Uterus (tissue), 4 donors: ENCODE measurements around the gene MLH1. TPM values are rescaled to one million over a fixed set of nuclear protein-coding genes. Genes with fewer than 3 reads are reported as not detected.

ENCODE experiments used
- DNase-seq, 2 donors: peaks; one replicate each; pipeline ENCODE4 v3.0.0-alpha.2; 2019 to 2020
- H3K27ac ChIP-seq, 2 donors: fragments of 200-600 bp; sonication (generic); 1 replicate in 1 of 2; 2 replicates in 1 of 2; pipeline ENCODE4 v1.5.1; 2016 to 2018
- H3K27me3 ChIP-seq, 2 donors: fragments of 200-600 bp; sonication (generic); one replicate each; pipeline ENCODE4 v1.5.1; 2018 to 2019; ENCODE audit warnings: control low read depth in 1 of 2
- H3K36me3 ChIP-seq, 2 donors: fragments of 200-600 bp; sonication (generic); one replicate each; pipeline ENCODE4 v1.5.1; 2019; ENCODE audit warnings: control low read depth in 1 of 2
- H3K4me1 ChIP-seq, 2 donors: fragments of 200-600 bp; sonication (generic); one replicate each; pipeline ENCODE4 v1.5.1; 2018 to 2019; ENCODE audit warnings: control low read depth in 1 of 2
- H3K4me3 ChIP-seq, 2 donors: fragments of 200-600 bp; sonication (generic); 1 replicate in 1 of 2; 2 replicates in 1 of 2; pipeline ENCODE4 v1.5.1; 2018 to 2019; ENCODE audit warnings: mild to moderate bottlenecking in 1 of 2
- H3K9me3 ChIP-seq, 2 donors: fragments of 200-600 bp; sonication (generic); one replicate each; pipeline ENCODE4 v1.5.1; 2019; ENCODE audit warnings: control low read depth in 1 of 2
- POLR2A ChIP-seq, 2 donors: fragments of 450-650 bp; IDR thresholded peaks; one replicate each; pipeline ENCODE4 v1.6.1; 2016; ENCODE audit warnings: antibody characterized with exemption in 2 of 2, mild to moderate bottlenecking in 1 of 2, moderate library complexity in 1 of 2
- intact Hi-C: fragments of 100-400 bp; cut with DNase I; formaldehyde crosslinking; loops from one replicate; pipeline ENCODE4 v1.15.1; 2023; ENCODE audit warnings: low total_unique reads
- total RNA-seq, 4 donors: library from RNA; depleted of rRNA in 3 of 4; stranded (reverse); fragments of >200 nt in 3 of 4; gene quantifications; one replicate each; pipeline versions ENCODE4 v1.1.0 to v1.2.4, GENCODE V29; 2014 to 2023
- TF ChIP-seq, protein P1 (sequence below), 4 experiments: fragments of 200-600 bp in 2 of 4; fragments of 450-650 bp in 2 of 4; sonication (generic) in 2 of 4; IDR thresholded peaks; one replicate each; pipeline ENCODE4 v1.5.1; 2016 to 2019; ENCODE audit warnings: antibody characterized with exemption in 4 of 4, mild to moderate bottlenecking in 2 of 4, moderate library complexity in 1 of 4
- donor health status: DM: yes; HTN: yes; CAD: no.

Gene MLH1
- total RNA-seq, 4 donors from 2014 or later = 5.9 to 64.3 (median 24.4) TPM

DNA sequence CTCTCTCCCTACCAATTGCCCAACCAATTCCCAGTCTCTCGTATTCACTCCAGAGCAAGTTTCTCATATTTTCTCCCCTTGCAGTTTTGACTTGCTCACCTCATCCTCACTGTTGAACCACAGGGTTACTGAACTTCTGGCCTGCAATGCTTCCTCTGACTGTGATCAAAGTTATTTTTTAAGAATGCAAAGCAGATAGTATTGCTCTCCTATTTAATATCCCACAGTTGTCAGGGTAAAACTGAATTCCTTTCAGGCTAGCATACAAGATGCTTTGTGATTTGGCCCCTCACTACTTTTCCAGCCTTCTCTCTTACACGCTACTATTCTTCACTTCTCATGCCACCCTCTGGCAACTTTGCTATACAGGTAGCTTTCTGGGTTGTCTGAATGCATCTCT is 100.2 kb downstream of the MLH1 start:
- intact Hi-C loops = no loop called here
- H3K27me3 ChIP-seq = no peaks in the 10 kb centered on the region
- H3K4me1 ChIP-seq = no peaks in the 10 kb centered on the region
- TF ChIP-seq POLR2A (IDR thresholded peaks at IDR 0.05) = no peak
- TF ChIP-seq, protein P1, sequence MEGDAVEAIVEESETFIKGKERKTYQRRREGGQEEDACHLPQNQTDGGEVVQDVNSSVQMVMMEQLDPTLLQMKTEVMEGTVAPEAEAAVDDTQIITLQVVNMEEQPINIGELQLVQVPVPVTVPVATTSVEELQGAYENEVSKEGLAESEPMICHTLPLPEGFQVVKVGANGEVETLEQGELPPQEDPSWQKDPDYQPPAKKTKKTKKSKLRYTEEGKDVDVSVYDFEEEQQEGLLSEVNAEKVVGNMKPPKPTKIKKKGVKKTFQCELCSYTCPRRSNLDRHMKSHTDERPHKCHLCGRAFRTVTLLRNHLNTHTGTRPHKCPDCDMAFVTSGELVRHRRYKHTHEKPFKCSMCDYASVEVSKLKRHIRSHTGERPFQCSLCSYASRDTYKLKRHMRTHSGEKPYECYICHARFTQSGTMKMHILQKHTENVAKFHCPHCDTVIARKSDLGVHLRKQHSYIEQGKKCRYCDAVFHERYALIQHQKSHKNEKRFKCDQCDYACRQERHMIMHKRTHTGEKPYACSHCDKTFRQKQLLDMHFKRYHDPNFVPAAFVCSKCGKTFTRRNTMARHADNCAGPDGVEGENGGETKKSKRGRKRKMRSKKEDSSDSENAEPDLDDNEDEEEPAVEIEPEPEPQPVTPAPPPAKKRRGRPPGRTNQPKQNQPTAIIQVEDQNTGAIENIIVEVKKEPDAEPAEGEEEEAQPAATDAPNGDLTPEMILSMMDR (IDR thresholded peaks at IDR 0.05) = no peak
- DNase-seq = no peak
- no peaks in the 10 kb centered on the region for H3K36me3 ChIP-seq
- H3K4me3 ChIP-seq = no peak overlapping the region
- H3K9me3 ChIP-seq = no peaks in the 10 kb centered on the region
- no peak overlapping the region for H3K27ac ChIP-seq

GRCh38 chr3:37094636-37095035 is 101.3 kb downstream of the MLH1 start:
- H3K9me3 ChIP-seq = no peaks in the 10 kb centered on the region
- H3K27ac ChIP-seq = no peak overlapping the region
- no peaks in the 10 kb centered on the region for H3K4me1 ChIP-seq
- intact Hi-C loops = no loop called here
- H3K36me3 ChIP-seq = no peaks in the 10 kb centered on the region
- H3K27me3 ChIP-seq = no peaks in the 10 kb centered on the region
- TF ChIP-seq, protein P1 (IDR thresholded peaks at IDR 0.05) = no peak
- TF ChIP-seq POLR2A (IDR thresholded peaks at IDR 0.05) = no peak
- no peak overlapping the region for H3K4me3 ChIP-seq
- no peak for DNase-seq

GRCh38 chr3:37096288-37096687 is 103.0 kb downstream of the MLH1 start:
- Histone ChIP-seq H3K9me3 (no peaks in the 10 kb centered on the region), H3K4me3 (no peak overlapping the region), H3K4me1 (no peaks in the 10 kb centered on the region), H3K27ac (peak overlapping the region; percentile 41 to 45), H3K36me3 (no peaks in the 10 kb centered on the region), H3K27me3 (no peaks in the 10 kb centered on the region)
- intact Hi-C loops = no loop called here
- DNase-seq = no peak
- TF ChIP-seq, protein P1 (IDR thresholded peaks at IDR 0.05) = no peak
- no peak for TF ChIP-seq POLR2A (IDR thresholded peaks at IDR 0.05)

GRCh38 chr3:37096975-37097374 is 103.7 kb downstream of the MLH1 start:
- H3K27me3 ChIP-seq = no peaks in the 10 kb centered on the region
- no peak for DNase-seq
- H3K4me1 ChIP-seq = no peaks in the 10 kb centered on the region
- H3K4me3 ChIP-seq = no peak overlapping the region
- H3K9me3 ChIP-seq = no peaks in the 10 kb centered on the region
- TF ChIP-seq POLR2A (IDR thresholded peaks at IDR 0.05) = no peak
- TF ChIP-seq, protein P1 (IDR thresholded peaks at IDR 0.05) = no peak
- intact Hi-C loops = no loop called here
- no peaks in the 10 kb centered on the region for H3K36me3 ChIP-seq
- H3K27ac ChIP-seq = peak overlapping the region in 1 of 2 donors; percentile 45

- Histone ChIP-seq H3K36me3 (no peaks in the 10 kb centered on the region), H3K4me3 (no peak overlapping the region), H3K9me3 (no peaks in the 10 kb centered on the region), H3K4me1 (no peaks in the 10 kb centered on the region), H3K27ac (peak overlapping the region in 1 of 2 donors; percentile 45), H3K27me3 (no peaks in the 10 kb centered on the region)
- DNase-seq = no peak
- TF ChIP-seq, protein P1 (IDR thresholded peaks at IDR 0.05) = no peak
- no peak for TF ChIP-seq POLR2A (IDR thresholded peaks at IDR 0.05)
- intact Hi-C loops = no loop called here
Measured at GRCh38 chr3:37097776-37098175, 104.5 kb downstream of the MLH1 start.
